ENCODE measurements around the gene TMEM255B.

The TMEM255B gene

GRCh38 chr13:113834496-113835200 lies 75.6 kb downstream of the TMEM255B start:
- DNase-seq (ENCODE audit: low read depth) = no peak

GRCh38 chr13:113835461-113836270 lies 76.6 kb downstream of the TMEM255B start:
- DNase-seq (ENCODE audit: low read depth) = no peak

GRCh38 chr13:113836768-113837559 lies 77.9 kb downstream of the TMEM255B start:
- DNase-seq (ENCODE audit: low read depth) = no peak

- DNase-seq (ENCODE audit: low read depth) = no peak
These were observed 78.7 kb downstream of the TMEM255B start for GRCh38 chr13:113837560-113838355.

- no peak for DNase-seq (ENCODE audit: low read depth)
These were observed 79.7 kb downstream of the TMEM255B start for GRCh38 chr13:113838711-113839201.

GRCh38 chr13:113839536-113840204 lies 80.6 kb downstream of the TMEM255B start:
- DNase-seq (ENCODE audit: low read depth) = no peak

- DNase-seq (ENCODE audit: low read depth) = no peak
These were observed 81.7 kb downstream of the TMEM255B start for GRCh38 chr13:113840541-113841352.

- DNase-seq (ENCODE audit: low read depth) = no peak
These were observed 82.3 kb downstream of the TMEM255B start for GRCh38 chr13:113841353-113841650.

- no peak for DNase-seq (ENCODE audit: low read depth)
These were observed 83.5 kb downstream of the TMEM255B start for GRCh38 chr13:113842336-113843062.

GRCh38 chr13:113843063-113843654 lies 84.1 kb downstream of the TMEM255B start:
- no peak for DNase-seq (ENCODE audit: low read depth)

GRCh38 chr13:113843864-113844556 lies 85.0 kb downstream of the TMEM255B start:
- DNase-seq (ENCODE audit: low read depth) = no peak

GRCh38 chr13:113845055-113845454 lies 86.0 kb downstream of the TMEM255B start:
- no peak for DNase-seq (ENCODE audit: low read depth)

- DNase-seq (ENCODE audit: low read depth) = no peak
These were observed 87.0 kb downstream of the TMEM255B start for GRCh38 chr13:113845723-113846635.

- DNase-seq (ENCODE audit: low read depth) = no peak
These were observed 87.8 kb downstream of the TMEM255B start for GRCh38 chr13:113846636-113847318.

GRCh38 chr13:113848020-113848419 lies 89.0 kb downstream of the TMEM255B start:
- DNase-seq (ENCODE audit: low read depth) = no peak

GRCh38 chr13:113848431-113849260 lies 89.6 kb downstream of the TMEM255B start:
- DNase-seq (ENCODE audit: low read depth) = no peak

Measured in stimulated activated CD8-positive, alpha-beta memory T cell treated with anti-CD3 and anti-CD28 coated beads, Interleukin-15, amount 100 ng/mL, for 24 hours (primary cell).